HG03103 (cell line): ENCODE measurements around the gene XYLT1.

Experiments
- ATAC-seq: cut with Tn5 transposase; IDR thresholded peaks from one replicate; pipeline ENCODE4 v1.9.1; 2021; ENCODE audit warnings: low read depth; ENCODE audit not compliant: unreplicated experiment

Gene XYLT1

GRCh38 chr16:17219991-17220390 is 250.8 kb downstream of the XYLT1 start:
- ATAC-seq, result no peak

- ATAC-seq, result no peak
Measured at GRCh38 chr16:17215936-17216335, 254.8 kb downstream of the XYLT1 start.

- ATAC-seq, result no peak
Measured at GRCh38 chr16:17215306-17215705, 255.5 kb downstream of the XYLT1 start.

GRCh38 chr16:17213974-17214373 is 256.8 kb downstream of the XYLT1 start:
- no peak for ATAC-seq

GRCh38 chr16:17213025-17213424 is 257.7 kb downstream of the XYLT1 start:
- no peak for ATAC-seq

GRCh38 chr16:17212606-17213005 is 258.2 kb downstream of the XYLT1 start:
- no peak for ATAC-seq

GRCh38 chr16:17211797-17212196 is 259.0 kb downstream of the XYLT1 start:
- ATAC-seq, result no peak

GRCh38 chr16:17206712-17207111 is 264.0 kb downstream of the XYLT1 start:
- ATAC-seq, result no peak

- no peak for ATAC-seq
Measured at GRCh38 chr16:17205279-17206211, 265.2 kb downstream of the XYLT1 start.

GRCh38 chr16:17204644-17205043 is 266.1 kb downstream of the XYLT1 start:
- ATAC-seq, result no peak

- no peak for ATAC-seq
Measured at GRCh38 chr16:17204206-17204605, 266.6 kb downstream of the XYLT1 start.

GRCh38 chr16:17203424-17203823 is 267.3 kb downstream of the XYLT1 start:
- no peak for ATAC-seq

- no peak for ATAC-seq
Measured at GRCh38 chr16:17199135-17199534, 271.6 kb downstream of the XYLT1 start.

GRCh38 chr16:17196526-17196925 is 274.2 kb downstream of the XYLT1 start:
- ATAC-seq, result no peak

- ATAC-seq, result no peak
Measured at GRCh38 chr16:17194190-17194780, 276.5 kb downstream of the XYLT1 start.

- no peak for ATAC-seq
Measured at GRCh38 chr16:17193566-17194100, 277.1 kb downstream of the XYLT1 start.

GRCh38 chr16:17184026-17184425 is 286.7 kb downstream of the XYLT1 start:
- no peak for ATAC-seq

- no peak for ATAC-seq
Measured at GRCh38 chr16:17177959-17178905, 292.5 kb downstream of the XYLT1 start.

GRCh38 chr16:17177242-17177958 is 293.4 kb downstream of the XYLT1 start:
- ATAC-seq, result no peak

- no peak for ATAC-seq
Measured at GRCh38 chr16:17176199-17176598, 294.6 kb downstream of the XYLT1 start.
